GM08714 (cell line): ENCODE measurements around the gene HEYL.
"Not testable (repeated sequence)": the region's sequence is repeated elsewhere in the genome, so short reads cannot be mapped to it uniquely, and the experiment has no call there.

ENCODE experiments used
- H3K4me3 ChIP-seq: fragments of 200-500 bp; sonication (Bioruptor generic); 2 replicates; pipeline ENCODE4 v1.5.1; 2014; ENCODE audit warnings: mild to moderate bottlenecking, low read length, inconsistent platforms
- ZNF274 ChIP-seq: IDR thresholded peaks from 2 replicates; pipeline ENCODE4 v1.6.1; 2012; ENCODE audit warnings: mild to moderate bottlenecking, low read depth, low read length

Gene HEYL

GRCh38 chr1:39617488-39618049 is 21.9 kb downstream of the HEYL start:
- no peak for TF ChIP-seq ZNF274
- H3K4me3 ChIP-seq: no peak overlapping the region

- no peak overlapping the region for H3K4me3 ChIP-seq
- no peak for TF ChIP-seq ZNF274
Observed at GRCh38 chr1:39615086-39615673, 24.3 kb downstream of the HEYL start.

GRCh38 chr1:39614488-39614887 is 25.0 kb downstream of the HEYL start:
- H3K4me3 ChIP-seq: no peak overlapping the region
- no peak for TF ChIP-seq ZNF274

- TF ChIP-seq ZNF274: no peak
Observed at GRCh38 chr1:39613250-39613649, 26.2 kb downstream of the HEYL start.

GRCh38 chr1:39609618-39610331 is 29.7 kb downstream of the HEYL start:
- no peak for TF ChIP-seq ZNF274
- H3K4me3 ChIP-seq: no peak overlapping the region

More at GRCh38 chr1:39613250-39613649, 26.2 kb downstream of the HEYL start:
- H3K4me3 ChIP-seq: no peak overlapping the region

- no peak for TF ChIP-seq ZNF274
- no peak overlapping the region for H3K4me3 ChIP-seq
Observed at GRCh38 chr1:39608921-39609320, 30.5 kb downstream of the HEYL start.

GRCh38 chr1:39603677-39604076 is 35.8 kb downstream of the HEYL start:
- H3K4me3 ChIP-seq: not testable (repeated sequence)

- H3K4me3 ChIP-seq: not testable (repeated sequence)
Observed at GRCh38 chr1:39601667-39602255, 37.7 kb downstream of the HEYL start.

- H3K4me3 ChIP-seq: no peak overlapping the region
- no peak for TF ChIP-seq ZNF274
Observed at GRCh38 chr1:39596163-39596562, 43.3 kb downstream of the HEYL start.

GRCh38 chr1:39593386-39593785 is 46.1 kb downstream of the HEYL start:
- H3K4me3 ChIP-seq: no peak overlapping the region
- no peak for TF ChIP-seq ZNF274

GRCh38 chr1:39592069-39592468 is 47.4 kb downstream of the HEYL start:
- H3K4me3 ChIP-seq: no peak overlapping the region
- TF ChIP-seq ZNF274: no peak

- TF ChIP-seq ZNF274: no peak
- H3K4me3 ChIP-seq: no peak overlapping the region
Observed at GRCh38 chr1:39590546-39590945, 48.9 kb downstream of the HEYL start.

GRCh38 chr1:39585933-39586332 is 53.5 kb downstream of the HEYL start:
- no peak for TF ChIP-seq ZNF274
- H3K4me3 ChIP-seq: no peak overlapping the region

- no peak for TF ChIP-seq ZNF274
- peak overlapping the region; percentile 97 for H3K4me3 ChIP-seq
Observed at GRCh38 chr1:39576016-39576657, 63.3 kb downstream of the HEYL start.

GRCh38 chr1:39575191-39576015 is 64.0 kb downstream of the HEYL start:
- no peak for TF ChIP-seq ZNF274
- peak overlapping the region; percentile 97 for H3K4me3 ChIP-seq
